Fibroblast of skin of abdomen (primary cell): ENCODE results near the gene LRCH4.
A peak's percentile ranks its signal among the peaks of the same experiment; 100 is the strongest.
"Not testable (repeated sequence)": the region's sequence is repeated elsewhere in the genome, so short reads cannot be mapped to it uniquely, and the experiment has no call there.

Source experiments
- DNase-seq: peaks from one replicate; pipeline ENCODE4 v3.0.0-alpha.2; 2013

Gene LRCH4

GRCh38 chr7:100567031-100567730, 18.7 kb downstream of the LRCH4 start:
- no peak for DNase-seq

DNA sequence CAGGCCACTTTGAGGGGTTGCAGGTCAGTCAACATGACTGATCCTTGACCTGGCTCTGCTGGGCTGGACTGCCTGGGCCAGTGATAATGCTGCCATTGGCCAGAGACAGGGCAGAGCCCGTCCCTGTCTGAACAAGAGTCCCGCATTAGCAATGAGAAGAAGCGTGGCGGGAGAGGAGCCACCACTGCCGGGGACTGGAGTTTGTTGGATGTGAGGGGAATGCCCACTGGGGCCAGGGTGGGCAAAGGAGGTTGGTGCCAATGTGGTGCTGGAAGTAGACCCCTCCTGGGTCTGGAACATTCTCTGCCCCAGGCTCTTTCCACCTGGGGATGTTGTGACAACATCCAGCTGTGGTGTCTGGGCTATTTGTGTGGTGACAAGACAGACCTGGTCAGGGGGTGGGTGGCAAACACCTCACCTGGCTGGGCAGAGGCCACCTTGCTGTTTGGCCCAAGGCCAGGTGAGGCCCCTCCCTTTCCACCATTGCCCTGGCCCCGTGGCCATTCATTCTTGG, 19.9 kb downstream of the LRCH4 start:
- DNase-seq, result no peak

GRCh38 chr7:100565133-100565571, 20.8 kb downstream of the LRCH4 start:
- DNase-seq, result no peak

DNA sequence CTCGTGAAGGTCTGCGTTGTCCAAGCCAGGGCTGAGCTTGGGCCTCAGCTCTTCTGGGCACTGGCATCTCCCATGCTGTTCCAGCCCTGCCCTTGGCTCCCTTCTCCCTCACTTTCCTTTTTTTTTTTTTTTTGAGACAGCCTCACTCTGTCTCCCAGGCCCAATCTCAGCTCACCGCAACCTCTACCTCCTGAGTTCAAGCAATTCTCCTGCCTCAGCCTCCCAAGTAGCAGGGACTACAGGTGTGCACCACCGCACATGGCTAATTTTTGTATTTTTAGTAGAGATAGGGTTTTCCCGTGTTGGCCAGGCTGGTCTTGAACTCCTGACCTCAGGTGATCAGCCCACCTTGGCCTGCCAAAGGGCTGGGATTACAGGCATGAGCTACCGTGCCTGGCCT, 21.5 kb downstream of the LRCH4 start:
- DNase-seq, result not testable (repeated sequence)

DNA sequence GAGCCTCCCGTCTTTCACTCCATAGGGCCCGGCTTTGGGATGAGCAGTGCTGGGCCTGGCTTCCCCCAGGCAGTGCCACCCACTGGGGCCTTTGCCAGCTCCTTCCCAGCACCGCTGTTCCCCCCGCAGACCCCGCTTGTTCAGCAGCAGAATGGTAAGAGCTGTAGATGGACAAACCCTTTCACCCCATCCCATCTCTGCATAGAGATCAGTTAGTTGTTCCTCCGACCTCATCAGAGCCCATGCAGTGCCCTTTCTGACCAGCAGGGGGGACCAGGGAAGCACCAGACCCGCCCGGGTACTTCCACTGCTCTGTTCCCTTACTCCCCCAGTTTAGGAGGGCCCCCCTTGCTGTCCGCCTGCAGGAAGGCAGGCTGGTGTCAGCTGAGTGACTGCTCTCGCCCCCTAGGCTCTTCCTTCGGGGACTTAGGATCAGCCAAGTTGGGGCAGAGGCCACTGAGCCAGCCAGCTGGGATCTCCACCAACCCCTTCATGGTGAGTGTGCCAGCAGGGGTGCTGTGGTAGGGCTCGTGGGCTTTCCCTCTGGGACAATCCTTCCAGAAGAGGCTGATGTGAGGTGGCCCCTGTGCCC, 22.0 kb downstream of the LRCH4 start:
- peak; percentile 57 for DNase-seq

DNA sequence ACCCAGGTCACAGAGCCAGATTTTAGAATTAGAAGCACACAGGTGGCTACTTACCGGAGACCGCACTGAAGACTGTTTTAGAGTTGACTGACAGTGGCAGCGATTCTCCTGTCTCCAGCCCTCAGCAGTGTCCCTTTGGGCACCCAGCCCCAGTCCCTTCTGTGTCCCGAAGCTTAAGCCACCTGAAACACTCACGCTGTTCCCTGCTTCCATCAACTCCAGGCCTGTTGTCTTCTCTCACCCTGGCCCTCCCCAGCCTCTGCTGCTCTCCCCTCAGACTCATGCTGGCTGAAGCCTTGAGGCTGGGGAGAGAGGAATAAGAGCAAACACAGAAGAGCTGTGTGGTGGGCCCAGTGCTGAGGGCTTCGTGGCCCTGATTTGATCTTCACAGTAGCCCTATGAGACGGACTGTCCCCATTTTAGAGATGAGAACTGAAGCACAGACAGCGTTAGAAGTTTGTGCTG, 22.8 kb downstream of the LRCH4 start:
- DNase-seq, result no peak

GRCh38 chr7:100562195-100563099, 23.5 kb downstream of the LRCH4 start:
- DNase-seq, result no peak

GRCh38 chr7:100561491-100562194, 24.3 kb downstream of the LRCH4 start:
- no peak for DNase-seq

- DNase-seq, result no peak
Observed at GRCh38 chr7:100559127-100559526, 26.8 kb downstream of the LRCH4 start.

DNA sequence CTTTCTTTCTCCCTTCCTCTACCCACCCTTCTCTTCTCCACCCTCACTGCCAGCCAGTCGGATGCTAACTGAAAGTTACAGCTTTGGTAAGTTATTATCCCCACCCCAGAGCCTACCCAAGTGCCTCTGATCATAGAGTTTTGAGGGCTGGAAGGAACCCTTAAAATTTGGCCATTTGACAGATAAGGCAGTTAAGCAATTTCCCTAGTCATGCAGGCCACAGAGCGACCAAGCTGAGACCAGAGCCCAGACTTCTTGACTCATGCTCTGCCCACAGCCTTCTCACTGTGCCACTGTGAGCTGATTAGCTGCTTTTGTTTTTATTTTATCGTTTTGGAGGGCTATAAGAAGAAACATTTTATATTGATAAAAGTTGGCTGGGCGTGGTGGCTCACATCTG, 29.4 kb downstream of the LRCH4 start:
- DNase-seq, result no peak

GRCh38 chr7:100555701-100556100, 30.2 kb downstream of the LRCH4 start:
- DNase-seq, result no peak

DNA sequence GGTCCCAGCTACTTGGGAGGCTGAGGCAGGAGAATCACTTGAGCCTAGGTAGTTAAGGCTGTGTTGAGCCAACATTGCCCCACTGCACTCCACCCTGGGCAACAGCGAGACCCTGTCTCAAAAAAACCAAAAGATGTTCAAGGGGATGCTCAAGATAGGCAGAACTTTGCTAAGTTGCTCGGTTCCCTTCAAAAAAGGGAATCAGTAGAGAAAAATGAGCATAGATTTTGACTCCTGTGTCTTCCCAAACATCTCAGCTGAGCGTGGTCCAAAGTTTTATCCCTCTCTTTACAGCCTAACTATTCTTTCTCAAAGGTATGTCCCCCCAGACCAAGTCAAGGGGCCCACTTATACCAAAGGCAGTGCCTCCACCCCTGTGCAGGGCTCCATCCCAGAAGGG, 32.9 kb downstream of the LRCH4 start:
- DNase-seq, result no peak

- no peak for DNase-seq
Observed at GRCh38 chr7:100552532-100552931, 33.4 kb downstream of the LRCH4 start.

DNA sequence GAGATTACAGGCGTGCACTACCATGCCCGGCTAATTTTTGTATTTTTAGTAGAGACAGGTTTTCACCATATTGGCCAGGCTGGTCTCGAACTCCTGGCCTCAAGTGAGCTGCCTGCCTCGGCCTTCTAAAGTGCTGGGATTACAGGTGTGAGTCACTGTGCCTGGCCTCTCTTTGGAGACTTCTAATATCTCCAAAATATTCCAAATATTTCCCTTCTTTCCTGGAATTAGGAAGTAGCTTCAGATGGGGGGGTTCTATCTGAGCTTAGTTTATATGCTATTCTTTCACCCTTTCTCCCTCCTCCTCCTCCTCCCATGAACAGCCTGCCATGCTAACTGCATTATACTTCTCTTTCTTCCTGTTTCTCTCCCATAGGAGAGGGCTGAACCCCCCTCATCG, 37.5 kb downstream of the LRCH4 start:
- DNase-seq, result peak; percentile 57

DNA sequence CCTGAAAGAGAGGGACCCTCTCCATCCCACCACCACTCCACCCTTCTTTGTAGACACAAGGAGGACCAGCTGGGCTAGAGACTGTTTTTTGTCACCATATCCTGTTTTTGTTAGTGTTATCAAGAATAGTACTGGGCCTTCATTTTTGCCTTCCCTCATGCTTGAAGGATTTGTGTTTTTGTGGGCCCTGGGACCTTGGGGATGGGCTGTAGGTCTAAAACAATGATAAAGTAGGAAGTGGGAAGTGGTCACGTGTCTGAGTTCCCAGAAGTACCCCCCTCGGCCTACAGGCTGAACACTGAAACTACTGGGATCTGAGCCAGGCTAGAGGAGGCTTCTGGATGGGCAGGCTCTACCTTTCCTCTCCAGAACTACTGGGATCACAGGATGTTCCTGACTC, 38.1 kb downstream of the LRCH4 start:
- DNase-seq, result peak; percentile 33

- DNase-seq, result no peak
Observed at GRCh38 chr7:100546926-100547800, 38.8 kb downstream of the LRCH4 start.

DNA sequence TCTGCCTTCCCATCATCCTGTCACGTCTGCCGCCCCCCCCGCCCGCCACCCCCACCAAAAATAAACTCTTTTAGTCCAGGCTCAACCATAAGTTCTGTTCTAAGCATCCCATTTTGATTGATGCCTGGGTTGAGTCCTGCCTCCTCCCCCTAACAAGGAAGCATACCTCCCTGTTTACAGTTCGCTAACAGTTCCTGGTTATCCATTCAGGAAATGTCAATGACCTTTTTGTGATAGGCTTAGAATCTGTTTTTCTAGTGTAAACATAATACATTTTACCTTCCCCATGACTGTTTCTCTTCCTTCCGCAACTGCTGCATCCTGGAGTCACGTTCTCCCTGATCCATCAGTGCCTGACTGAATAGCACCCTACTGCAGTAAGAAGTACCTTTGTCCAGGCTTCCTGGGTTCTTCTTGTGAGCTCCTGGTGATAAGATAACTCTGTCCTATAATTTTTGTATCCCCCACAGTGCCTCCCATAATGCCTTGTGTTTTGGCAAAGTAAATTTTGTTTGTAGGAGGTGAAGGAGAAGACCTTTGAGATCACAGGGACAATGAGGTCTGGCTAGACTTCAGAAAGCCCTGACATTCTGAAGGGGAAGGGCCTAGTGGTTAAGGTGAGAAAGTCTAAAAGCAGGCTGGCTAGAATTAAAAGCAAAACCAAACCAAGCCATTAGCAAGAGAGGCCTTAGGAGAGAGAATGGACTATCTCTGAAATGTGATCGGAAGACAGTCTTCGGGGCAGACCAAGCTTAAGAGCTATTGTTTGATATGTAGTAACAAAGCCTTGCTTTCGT, 39.6 kb downstream of the LRCH4 start:
- no peak for DNase-seq

- peak; percentile 90 for DNase-seq
Observed at GRCh38 chr7:100545360-100546128, 40.4 kb downstream of the LRCH4 start.

DNA sequence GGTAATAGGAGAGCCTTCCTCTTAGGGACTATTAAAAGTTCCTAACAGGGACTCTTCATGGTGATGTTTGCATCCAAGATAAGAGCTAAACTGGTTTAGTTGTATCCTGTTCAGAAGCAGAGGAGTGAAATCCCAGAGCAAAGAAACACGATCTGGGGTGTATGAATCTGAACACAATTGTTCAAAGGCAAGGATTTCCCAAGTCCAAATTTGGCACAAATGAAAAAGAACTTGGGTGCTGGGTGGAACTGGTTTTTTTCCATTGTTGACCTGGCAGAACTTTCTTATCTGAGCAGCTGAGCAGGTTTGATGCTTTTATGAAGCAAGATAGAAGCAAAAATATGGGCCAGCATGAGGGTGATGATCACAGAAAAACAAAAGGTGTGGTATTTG, 41.0 kb downstream of the LRCH4 start:
- no peak for DNase-seq

DNA sequence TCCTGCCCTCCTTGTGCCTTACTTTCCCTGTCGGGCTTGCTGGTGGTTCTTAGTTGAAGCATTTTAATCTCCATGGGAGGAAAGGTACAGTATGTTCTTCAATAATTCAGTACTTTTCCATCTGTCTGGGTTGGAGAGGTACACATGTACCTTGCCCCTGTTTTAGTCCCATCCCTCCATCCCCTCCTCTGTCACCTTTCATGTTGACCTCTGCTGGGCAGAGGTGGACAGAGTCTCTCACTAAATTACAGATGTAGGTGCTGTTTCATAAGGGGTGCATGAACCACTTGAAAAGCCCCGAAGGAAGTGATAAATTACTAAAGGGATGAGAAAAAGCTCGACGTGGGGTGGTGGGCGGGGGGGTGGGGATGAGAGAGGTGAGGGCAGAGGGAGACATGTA, 41.5 kb downstream of the LRCH4 start:
- DNase-seq, result no peak
